ENCODE data around the gene KRTAP2-3. TPM values are rescaled to one million over a fixed set of nuclear protein-coding genes. Genes with fewer than 3 reads are reported as not detected.
"Not testable (repeated sequence)": the region's sequence is repeated elsewhere in the genome, so short reads cannot be mapped to it uniquely, and the experiment has no call there.

Gene KRTAP2-3, protein sequence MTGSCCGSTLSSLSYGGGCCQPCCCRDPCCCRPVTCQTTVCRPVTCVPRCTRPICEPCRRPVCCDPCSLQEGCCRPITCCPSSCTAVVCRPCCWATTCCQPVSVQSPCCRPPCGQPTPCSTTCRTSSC
- not detected for polyA plus RNA-seq (2012; ENCODE audit: insufficient read depth, insufficient read length, low read depth)

DNA sequence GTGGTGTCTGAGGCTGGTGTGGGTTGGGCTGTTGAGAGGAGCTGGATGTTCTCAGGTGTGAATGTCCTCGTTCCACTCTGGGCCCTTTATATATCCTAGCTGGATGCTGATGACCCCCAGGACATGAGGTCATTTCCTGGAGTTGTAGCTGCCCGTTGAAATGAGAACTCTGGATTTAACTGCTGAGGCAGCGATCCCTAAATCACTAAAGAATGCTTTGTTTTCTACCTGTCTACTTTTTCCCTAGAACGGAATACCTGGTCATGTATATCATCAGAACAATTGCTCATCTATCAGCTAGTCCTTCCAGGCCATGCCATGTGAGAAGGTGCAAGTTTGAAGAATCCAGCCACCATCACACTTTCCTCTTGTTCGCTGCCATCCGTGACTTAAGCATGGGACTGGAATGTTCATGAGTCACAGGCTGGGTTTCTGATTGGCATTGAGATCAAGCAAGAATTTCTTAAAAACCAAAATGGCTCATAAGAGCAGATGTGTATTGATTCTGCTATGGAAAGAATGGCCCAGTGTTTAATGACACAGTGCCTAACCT is at the start of gene KRTAP2-3:
KRTAP2-3 (minus strand) TSS at position 63 of the 553 bp plus-strand sequence. CDS start 64 bp downstream, outside the sequence.
- TF ChIP-seq, protein P1, sequence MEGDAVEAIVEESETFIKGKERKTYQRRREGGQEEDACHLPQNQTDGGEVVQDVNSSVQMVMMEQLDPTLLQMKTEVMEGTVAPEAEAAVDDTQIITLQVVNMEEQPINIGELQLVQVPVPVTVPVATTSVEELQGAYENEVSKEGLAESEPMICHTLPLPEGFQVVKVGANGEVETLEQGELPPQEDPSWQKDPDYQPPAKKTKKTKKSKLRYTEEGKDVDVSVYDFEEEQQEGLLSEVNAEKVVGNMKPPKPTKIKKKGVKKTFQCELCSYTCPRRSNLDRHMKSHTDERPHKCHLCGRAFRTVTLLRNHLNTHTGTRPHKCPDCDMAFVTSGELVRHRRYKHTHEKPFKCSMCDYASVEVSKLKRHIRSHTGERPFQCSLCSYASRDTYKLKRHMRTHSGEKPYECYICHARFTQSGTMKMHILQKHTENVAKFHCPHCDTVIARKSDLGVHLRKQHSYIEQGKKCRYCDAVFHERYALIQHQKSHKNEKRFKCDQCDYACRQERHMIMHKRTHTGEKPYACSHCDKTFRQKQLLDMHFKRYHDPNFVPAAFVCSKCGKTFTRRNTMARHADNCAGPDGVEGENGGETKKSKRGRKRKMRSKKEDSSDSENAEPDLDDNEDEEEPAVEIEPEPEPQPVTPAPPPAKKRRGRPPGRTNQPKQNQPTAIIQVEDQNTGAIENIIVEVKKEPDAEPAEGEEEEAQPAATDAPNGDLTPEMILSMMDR (IDR thresholded peaks at IDR 0.05; ENCODE audit: low read depth, low read length), result no peak
- Histone ChIP-seq H3K9me3 (no peaks in the 10 kb centered on the region), H3K4me1 (no peaks in the 10 kb centered on the region), H3K27me3 (no peaks in the 10 kb centered on the region; the same call in 1 of the 2 replicates), H3K36me3 (no peaks in the 10 kb centered on the region), H3K4me3 (ENCODE audit: low read depth, low read length) (no peak within 1 kb of the TSS)
- no peak for DNase-seq

DNA sequence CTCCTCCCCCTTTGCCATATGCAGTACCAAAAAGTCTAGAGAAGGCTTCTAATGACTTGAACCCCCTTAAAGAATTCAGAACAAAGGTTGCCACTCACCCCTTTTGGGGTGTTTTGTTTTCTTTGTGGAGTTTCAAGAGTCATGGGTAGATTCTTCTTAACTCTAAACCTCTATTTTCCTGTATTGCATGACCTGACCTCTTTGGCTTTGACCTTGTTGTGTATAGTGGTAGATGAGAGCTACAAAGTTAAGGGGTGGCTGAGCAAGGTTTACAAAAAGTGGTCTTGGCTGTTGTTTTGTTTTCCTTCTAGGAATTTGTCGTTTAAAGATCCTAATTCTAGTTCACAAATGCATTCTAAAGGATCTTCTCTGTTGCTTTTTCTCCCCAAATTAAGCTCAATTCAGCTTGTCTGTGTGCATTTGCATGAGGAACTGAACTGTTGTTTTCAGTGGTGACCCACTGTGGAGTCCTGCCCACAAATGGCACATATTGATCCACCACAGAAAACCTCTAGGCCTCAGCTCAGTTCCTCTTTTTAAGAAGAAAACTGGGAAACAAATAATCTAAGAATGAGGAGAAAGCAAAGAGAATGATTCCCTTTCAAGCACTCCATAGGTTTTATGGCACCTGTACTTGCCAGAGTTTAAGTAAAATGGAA is 48.9 kb upstream of the KRTAP2-3 start:
- not testable (repeated sequence) for H3K4me1 ChIP-seq; H3K36me3 ChIP-seq; H3K27me3 ChIP-seq; H3K4me3 ChIP-seq (ENCODE audit: low read depth, low read length); DNase-seq; H3K9me3 ChIP-seq

DNA sequence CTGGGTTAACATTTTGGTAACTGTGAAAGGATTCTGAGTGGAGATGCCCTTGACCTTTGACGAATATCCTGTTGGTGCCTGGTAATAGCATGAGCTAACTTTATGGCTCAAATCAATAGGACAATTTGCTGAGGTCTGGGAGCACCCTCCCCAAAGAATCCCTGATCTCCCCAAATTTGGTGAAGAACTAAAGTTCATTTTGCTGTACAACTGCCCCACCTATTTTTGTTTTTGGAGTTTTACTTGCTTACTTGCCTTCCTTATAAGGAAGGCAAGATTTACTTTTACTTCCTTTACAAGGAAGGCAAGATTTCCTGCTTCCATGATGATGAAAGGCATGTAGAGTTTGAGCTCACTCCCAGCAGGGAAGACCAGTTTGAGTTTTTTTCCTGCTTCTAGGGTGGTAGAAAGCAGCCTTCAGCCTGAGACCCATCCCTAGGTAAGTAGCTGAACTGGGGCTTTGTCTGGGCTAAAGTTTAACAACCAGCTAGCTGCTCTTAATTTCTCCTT is 48.1 kb upstream of the KRTAP2-3 start:
- H3K9me3 ChIP-seq, result no peaks in the 10 kb centered on the region
- no peaks in the 10 kb centered on the region for H3K36me3 ChIP-seq
- H3K4me3 ChIP-seq (ENCODE audit: low read depth, low read length), result no peak overlapping the region
- TF ChIP-seq, protein P1 (IDR thresholded peaks at IDR 0.05; ENCODE audit: low read depth, low read length), result no peak
- DNase-seq, result no peak
- H3K4me1 ChIP-seq, result no peaks in the 10 kb centered on the region
- peaks cover 3% of the 10 kb centered on the region; the same call in 1 of the 2 replicates for H3K27me3 ChIP-seq

DNA sequence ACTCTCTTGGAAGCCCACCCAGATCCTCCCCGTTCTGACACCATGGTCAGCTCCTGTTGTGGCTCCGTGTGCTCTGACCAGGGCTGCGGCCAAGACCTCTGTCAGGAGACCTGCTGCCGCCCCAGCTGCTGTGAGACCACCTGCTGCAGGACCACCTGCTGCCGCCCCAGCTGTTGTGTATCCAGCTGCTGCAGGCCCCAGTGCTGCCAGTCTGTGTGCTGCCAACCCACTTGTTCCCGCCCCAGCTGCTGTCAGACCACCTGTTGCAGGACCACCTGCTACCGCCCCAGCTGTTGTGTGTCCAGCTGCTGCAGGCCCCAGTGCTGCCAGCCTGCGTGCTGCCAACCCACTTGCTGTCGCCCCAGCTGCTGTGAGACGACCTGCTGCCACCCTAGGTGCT is 45.4 kb upstream of the KRTAP2-3 start, which contains the start of gene KRTAP4-9:
KRTAP4-9 (plus strand) TSS at position 43 of the 400 bp plus-strand sequence; CDS start at position 43, 0 bp downstream.
- not testable (repeated sequence) for H3K27me3 ChIP-seq; H3K36me3 ChIP-seq; H3K4me1 ChIP-seq; DNase-seq; H3K9me3 ChIP-seq; H3K4me3 ChIP-seq (ENCODE audit: low read depth, low read length)

DNA sequence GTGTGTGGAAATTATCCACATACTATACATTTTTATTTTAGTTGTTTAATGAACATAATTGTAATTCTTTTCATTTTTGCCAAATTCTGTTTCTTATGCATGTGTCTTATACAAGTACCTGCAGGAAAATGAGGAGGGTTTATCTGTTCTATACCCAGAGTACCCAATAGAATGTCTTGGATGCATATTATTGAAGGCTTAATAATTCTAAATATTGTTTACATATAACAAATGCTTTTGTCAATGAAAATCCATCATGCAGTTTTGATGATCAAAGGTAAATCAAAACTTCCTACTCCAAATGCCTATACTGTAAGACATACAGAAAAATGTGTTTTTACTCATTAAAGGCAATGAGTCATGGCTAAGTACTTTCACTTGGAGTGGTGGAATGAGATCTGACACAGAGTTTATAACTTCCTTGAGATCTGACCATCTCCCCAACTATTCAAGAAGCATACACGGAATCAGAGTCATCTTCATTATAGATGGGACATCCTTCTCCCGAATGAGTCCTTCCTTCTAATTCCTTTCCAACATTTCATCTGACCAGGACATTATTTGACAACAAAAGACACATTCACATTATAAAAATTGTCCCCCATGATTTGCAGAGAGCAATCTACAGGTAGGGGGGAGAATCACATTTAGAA is 44.6 kb upstream of the KRTAP2-3 start:
- not testable (repeated sequence) for H3K27me3 ChIP-seq; DNase-seq; H3K36me3 ChIP-seq; H3K9me3 ChIP-seq; H3K4me1 ChIP-seq; H3K4me3 ChIP-seq (ENCODE audit: low read depth, low read length)

DNA sequence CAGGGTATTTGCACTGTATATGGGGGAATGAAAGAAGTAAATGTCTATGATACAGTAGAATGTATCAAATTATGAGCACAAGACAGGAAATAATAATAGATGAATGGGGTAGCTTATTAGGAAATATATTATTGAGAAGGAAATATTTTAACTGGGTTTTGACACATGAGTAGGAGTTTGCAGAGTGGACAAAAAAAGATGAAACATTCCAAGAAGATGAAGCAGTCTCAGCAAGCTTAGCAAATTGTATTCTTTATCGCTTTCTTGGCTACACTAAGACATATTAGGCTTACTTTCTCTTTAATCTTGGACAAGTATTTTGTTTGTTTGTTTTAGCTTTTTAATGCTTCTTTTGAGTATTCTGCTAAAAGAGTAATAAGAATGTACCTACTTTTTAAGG is 44.0 kb upstream of the KRTAP2-3 start:
- Histone ChIP-seq H3K36me3 (no peaks in the 10 kb centered on the region), H3K4me3 (ENCODE audit: low read depth, low read length) (no peak overlapping the region), H3K4me1 (no peaks in the 10 kb centered on the region), H3K27me3 (peaks cover 3% of the 10 kb centered on the region; the same call in 1 of the 2 replicates), H3K9me3 (no peaks in the 10 kb centered on the region)
- DNase-seq, result no peak
- TF ChIP-seq, protein P1 (IDR thresholded peaks at IDR 0.05; ENCODE audit: low read depth, low read length), result no peak

DNA sequence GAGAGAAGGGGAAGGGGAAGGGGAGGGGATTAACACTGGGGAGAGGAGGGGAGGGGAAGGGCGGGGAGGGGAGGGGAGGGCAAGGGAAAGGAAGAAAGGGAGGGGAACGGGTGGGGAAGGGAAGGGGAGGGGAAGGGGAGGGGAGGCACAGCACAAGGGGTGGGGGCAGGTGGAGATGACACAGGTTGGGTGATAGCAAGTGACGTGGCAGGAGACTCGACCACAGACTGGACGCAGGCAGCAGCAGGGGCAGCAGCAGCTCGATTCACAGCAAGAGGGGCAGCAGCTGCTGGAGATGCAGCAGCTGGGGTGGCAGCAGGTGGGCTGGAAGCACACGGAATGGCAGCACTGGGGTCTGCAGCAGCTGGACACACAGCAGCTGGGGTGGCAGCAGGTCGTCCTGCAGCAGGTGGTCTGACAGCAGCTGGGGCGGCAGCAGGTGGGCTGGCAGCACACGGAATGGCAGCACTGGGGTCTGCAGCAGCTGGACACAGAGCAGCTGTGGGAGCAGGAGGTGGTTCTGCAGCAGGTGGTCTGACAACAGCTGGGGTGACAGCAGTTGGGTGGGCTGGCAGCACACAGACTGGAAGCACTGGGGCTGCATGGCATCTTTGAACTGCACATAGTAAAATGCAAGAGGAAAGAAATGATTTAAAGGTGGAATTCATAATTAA is 41.8 kb upstream of the KRTAP2-3 start, which contains the start of gene KRTAP4-16:
KRTAP4-16 (minus strand) TSS at position 624 of the 674 bp plus-strand sequence; CDS start at position 624, 0 bp downstream.
- Histone ChIP-seq H3K4me3 (ENCODE audit: low read depth, low read length) (no peak within 1 kb of the TSS), H3K4me1 (no peaks in the 10 kb centered on the region), H3K27me3 (no peaks in the 10 kb centered on the region), H3K9me3 (no peaks in the 10 kb centered on the region), H3K36me3 (no peaks in the 10 kb centered on the region)
- DNase-seq, result no peak
- TF ChIP-seq, protein P1 (IDR thresholded peaks at IDR 0.05; ENCODE audit: low read depth, low read length), result no peak

DNA sequence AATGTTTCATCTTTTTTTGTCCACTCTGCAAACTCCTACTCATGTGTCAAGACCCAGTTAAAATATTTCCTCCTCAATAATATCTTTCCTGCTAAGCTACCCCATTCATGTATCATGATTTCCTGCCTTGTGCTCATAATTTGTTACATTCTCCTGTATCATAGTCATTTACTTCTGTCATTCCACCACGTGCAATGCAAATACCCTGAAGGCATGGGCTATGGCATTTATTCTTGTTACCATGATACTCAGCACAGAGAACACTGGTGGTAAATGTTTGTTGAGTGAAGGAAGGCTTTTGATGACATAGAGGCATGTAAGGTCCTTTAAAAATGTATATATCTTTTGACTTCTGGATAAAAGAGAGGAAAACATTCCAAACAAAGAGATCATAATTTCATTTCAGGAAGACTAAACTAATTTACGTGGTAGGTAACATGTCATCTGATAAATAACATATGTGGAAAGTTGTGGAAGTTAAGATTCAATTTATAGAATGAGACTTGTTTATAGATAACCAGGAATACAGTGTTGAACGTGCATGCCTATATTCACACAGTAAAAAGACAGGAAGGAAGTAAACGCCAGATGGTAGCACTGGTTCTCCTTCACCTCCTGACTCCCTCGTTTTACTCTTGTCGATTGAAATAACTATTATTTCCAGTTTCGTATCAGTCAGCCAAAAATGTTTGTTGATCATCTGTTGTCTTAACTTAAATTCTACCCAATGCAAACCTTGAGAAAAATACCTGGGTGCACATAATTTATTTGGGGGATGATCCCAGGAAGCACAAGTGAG is 40.0 kb upstream of the KRTAP2-3 start:
- DNase-seq; H3K27me3 ChIP-seq; H3K4me3 ChIP-seq (ENCODE audit: low read depth, low read length); H3K36me3 ChIP-seq; H3K4me1 ChIP-seq; H3K9me3 ChIP-seq: not testable (repeated sequence)

All from BE2C (cell line).